A673 (cell line): ENCODE results near the gene SLCO2A1. TPM values are rescaled to one million over a fixed set of nuclear protein-coding genes. Genes with fewer than 3 reads are reported as not detected.

Source experiments
- BruUV-seq: library from RNA; stranded (reverse); fragments of 400-500 nt; replicated peaks from 2 replicates; lab custom pipeline; 2021; lab: Mats Ljungman, UMichigan
- CTCF ChIA-PET: fragments of 300-600 bp; sonication (Branson Sonifier 250); formaldehyde crosslinking; loops from one replicate; lab custom pipeline; 2022; ENCODE audit warnings: antibody characterized with exemption; lab: Charles Lee
- POLR2A ChIA-PET: fragments of 300-600 bp; sonication (Branson Sonifier 250); formaldehyde crosslinking; loops from one replicate; lab custom pipeline; 2022; ENCODE audit warnings: antibody characterized with exemption; ENCODE audit not compliant: low non-redundant PET; lab: Charles Lee
- DNase-seq: peaks from one replicate; pipeline ENCODE4 v3.0.0-alpha.2; 2015; ENCODE audit warnings: low spot score
- H3K27ac ChIP-seq: fragments of 200-600 bp; sonication (generic); 2 replicates; pipeline ENCODE4 v1.5.1; 2016; ENCODE audit warnings: mixed run types, low read depth, mild to moderate bottlenecking, mixed read lengths, antibody characterized with exemption, low read length; ENCODE audit not compliant: poor library complexity, severe bottlenecking
- H3K27me3 ChIP-seq: fragments of 200-600 bp; sonication (generic); replicated peaks from 2 replicates; pipeline ENCODE4 v1.6.1; 2017; ENCODE audit warnings: mixed run types, low read depth, mild to moderate bottlenecking, mixed read lengths, antibody characterized with exemption, low read length; ENCODE audit not compliant: insufficient read depth, poor library complexity
- H3K36me3 ChIP-seq: fragments of 200-600 bp; sonication (generic); 2 replicates; pipeline ENCODE4 v1.6.1; 2016; ENCODE audit warnings: mixed run types, mild to moderate bottlenecking, mixed read lengths, antibody characterized with exemption, low read length; ENCODE audit not compliant: insufficient read depth, poor library complexity, severe bottlenecking
- H3K4me1 ChIP-seq: fragments of 200-600 bp; sonication (generic); 2 replicates; pipeline ENCODE4 v1.6.1; 2017; ENCODE audit warnings: mixed run types, mild to moderate bottlenecking, mixed read lengths, antibody characterized with exemption, low read length; ENCODE audit not compliant: insufficient read depth, poor library complexity, severe bottlenecking
- H3K4me3 ChIP-seq: fragments of 200-600 bp; sonication (generic); 2 replicates; pipeline ENCODE4 v1.5.1; 2016; ENCODE audit warnings: low read depth, mixed run types, mild to moderate bottlenecking, mixed read lengths, low read length; ENCODE audit not compliant: poor library complexity, severe bottlenecking
- H3K9me3 ChIP-seq: fragments of 200-600 bp; sonication (generic); 2 replicates; pipeline ENCODE4 v1.6.1; 2016; ENCODE audit warnings: mixed run types, low read depth, mild to moderate bottlenecking, mixed read lengths, antibody characterized with exemption, low read length; ENCODE audit not compliant: poor library complexity, severe bottlenecking
- CTCF ChIP-seq: fragments of 300-800, 200-600 bp; sonication (generic); conservative IDR thresholded peaks from 2 replicates; pipeline ENCODE4 v1.5.1; 2017; ENCODE audit warnings: low read depth, mild to moderate bottlenecking, antibody characterized with exemption, low read length, moderate library complexity, mixed read lengths
- EZH2 ChIP-seq: fragments of 200-600 bp; sonication (generic); IDR thresholded peaks from 2 replicates; pipeline ENCODE4 v1.6.1; 2017; ENCODE audit warnings: borderline replicate concordance, low read depth, mild to moderate bottlenecking, mixed read lengths, antibody characterized with exemption, low read length; ENCODE audit not compliant: poor library complexity, severe bottlenecking
- intact Hi-C: fragments of 100-400 bp; cut with micrococcal nuclease; formaldehyde crosslinking; loops from one replicate; pipeline ENCODE4 v1.10.0; 2022; ENCODE audit not compliant: unreplicated experiment
- total RNA-seq: library from RNA; stranded (reverse); gene quantifications from 2 replicates; pipeline ENCODE4 v1.2.3, GENCODE V29; 2021

The SLCO2A1 gene
- total RNA-seq, 1 experiment from 2014 or later = not detected

- peaks cover 24% of the 10 kb centered on the region for H3K27me3 ChIP-seq
- TF ChIP-seq CTCF (no peak), EZH2 (no peak)
- H3K4me1 ChIP-seq = no peaks in the 10 kb centered on the region
- no peaks in the 10 kb centered on the region for H3K36me3 ChIP-seq
- H3K4me3 ChIP-seq = no peak overlapping the region
- intact Hi-C loops = no loop called here
- no peaks in the 10 kb centered on the region for H3K9me3 ChIP-seq
- BruUV-seq = no TSS peak
- ChIA-PET CTCF (no interaction called here), POLR2A (no interaction called here)
- DNase-seq = no peak
- H3K27ac ChIP-seq = no peak overlapping the region
These were observed 151.2 kb downstream of the SLCO2A1 start for GRCh38 chr3:133878518-133878917.

Other genes with a start within 250 kb of the SLCO2A1 start
- 52.1 and 64.2 TPM in 2 replicates for gene SRPRB, start 224.1 kb downstream of the SLCO2A1 start, total RNA-seq
- gene RAB6B, start 134.0 kb downstream of the SLCO2A1 start, total RNA-seq = 0.86 and 0.87 TPM in 2 replicates
- 47.8 and 48.9 TPM in 2 replicates for gene RYK, start 220.9 kb upstream of the SLCO2A1 start, total RNA-seq